Measurements from ENCODE around the gene SORL1-AS1.
"Not testable (repeated sequence)": the region's sequence is repeated elsewhere in the genome, so short reads cannot be mapped to it uniquely, and the experiment has no call there.

Gene SORL1-AS1

GRCh38 chr11:121452609-121453150 lies at the start of gene SORL1-AS1:
Gene SORL1-AS1 (minus strand): TSS chr11:121452967.
- peak; percentile 30 for DNase-seq

- DNase-seq, result no peak
Measured at GRCh38 chr11:121500717-121501116, 48.0 kb upstream of the SORL1-AS1 start.

GRCh38 chr11:121500275-121500674 lies 47.5 kb upstream of the SORL1-AS1 start:
- no peak for DNase-seq

- no peak for DNase-seq
Measured at GRCh38 chr11:121499405-121499804, 46.6 kb upstream of the SORL1-AS1 start.

- peak; percentile 34 for DNase-seq
Measured at GRCh38 chr11:121497176-121497998, 44.6 kb upstream of the SORL1-AS1 start.

GRCh38 chr11:121494355-121495099 lies 41.8 kb upstream of the SORL1-AS1 start:
- DNase-seq, result no peak

- DNase-seq, result peak; percentile 40
Measured at GRCh38 chr11:121489823-121490222, 37.1 kb upstream of the SORL1-AS1 start.

GRCh38 chr11:121488641-121489040 lies 35.9 kb upstream of the SORL1-AS1 start:
- DNase-seq, result no peak

GRCh38 chr11:121488170-121488569 lies 35.4 kb upstream of the SORL1-AS1 start:
- no peak for DNase-seq

- DNase-seq, result no peak
Measured at GRCh38 chr11:121487191-121487590, 34.4 kb upstream of the SORL1-AS1 start.

GRCh38 chr11:121486054-121486453 lies 33.3 kb upstream of the SORL1-AS1 start:
- DNase-seq, result no peak

- DNase-seq, result no peak
Measured at GRCh38 chr11:121485216-121485615, 32.4 kb upstream of the SORL1-AS1 start.

- DNase-seq, result no peak
Measured at GRCh38 chr11:121483805-121484480, 31.2 kb upstream of the SORL1-AS1 start.

GRCh38 chr11:121482231-121483129 lies 29.7 kb upstream of the SORL1-AS1 start:
- no peak for DNase-seq

GRCh38 chr11:121481484-121482230 lies 28.9 kb upstream of the SORL1-AS1 start:
- not testable (repeated sequence) for DNase-seq

- DNase-seq, result peak; percentile 35
Measured at GRCh38 chr11:121479698-121480238, 27.0 kb upstream of the SORL1-AS1 start.

- no peak for DNase-seq
Measured at GRCh38 chr11:121478895-121479697, 26.3 kb upstream of the SORL1-AS1 start.

- peak; percentile 39 for DNase-seq
Measured at GRCh38 chr11:121478226-121478894, 25.6 kb upstream of the SORL1-AS1 start.

- peak; percentile 94 for DNase-seq
Measured at GRCh38 chr11:121476379-121477032, 23.7 kb upstream of the SORL1-AS1 start.

All from NCI-H2029 (cell line).